EL (cell line): ENCODE measurements around the gene KIAA0586.
"Not testable (repeated sequence)": the region's sequence is repeated elsewhere in the genome, so short reads cannot be mapped to it uniquely, and the experiment has no call there.

Experiments used
- DNase-seq: peaks from one replicate; pipeline ENCODE4 v3.0.0-alpha.2; 2016

The KIAA0586 gene

GRCh38 chr14:58465421-58465820, 37.9 kb downstream of the KIAA0586 start:
- DNase-seq, result peak; percentile 25

GRCh38 chr14:58466459-58466858, 38.9 kb downstream of the KIAA0586 start:
- no peak for DNase-seq

DNA sequence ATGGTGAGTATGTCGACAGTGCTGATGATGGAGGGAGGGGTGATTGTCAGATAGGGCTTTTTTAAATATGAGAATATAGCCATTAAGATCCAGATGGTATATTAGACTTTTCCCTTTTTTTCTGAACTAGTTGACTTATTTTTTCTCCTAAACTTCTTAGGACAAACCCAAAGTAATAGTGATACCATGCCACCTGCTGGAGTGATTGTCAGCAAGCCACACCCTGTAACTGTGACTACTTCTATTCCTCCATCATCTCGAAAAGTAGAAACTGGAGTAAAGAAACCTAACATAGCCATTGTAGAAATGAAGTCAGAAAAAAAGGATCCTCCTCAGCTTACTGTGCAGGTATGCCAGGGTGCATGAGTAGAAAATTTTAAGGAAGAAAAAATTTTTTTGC, 40.1 kb downstream of the KIAA0586 start:
- DNase-seq, result no peak

GRCh38 chr14:58469309-58469708, 41.8 kb downstream of the KIAA0586 start:
- DNase-seq, result no peak

GRCh38 chr14:58476320-58476719, 48.8 kb downstream of the KIAA0586 start:
- no peak for DNase-seq

DNA sequence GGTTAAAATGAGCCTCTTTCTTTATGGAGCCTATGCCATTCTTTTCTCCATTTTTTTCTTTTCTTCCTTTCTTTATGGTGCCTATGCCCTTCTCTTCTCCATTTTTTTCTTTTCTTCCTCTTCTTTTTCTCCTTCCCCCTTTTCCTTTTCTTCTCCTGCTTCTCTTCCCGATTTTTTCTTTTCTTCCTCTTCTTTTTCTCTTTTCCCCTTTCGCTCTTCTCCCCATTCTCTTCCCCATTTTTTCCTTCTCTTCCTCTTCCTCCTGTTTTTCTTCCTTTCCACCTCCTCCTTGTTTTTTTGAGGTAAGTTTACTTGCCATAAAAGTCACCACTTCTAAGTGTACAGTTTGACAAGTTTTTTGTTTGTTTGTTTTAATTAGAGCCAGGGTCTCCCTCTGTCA, 50.1 kb downstream of the KIAA0586 start:
- no peak for DNase-seq

GRCh38 chr14:58478329-58478728, 50.8 kb downstream of the KIAA0586 start:
- not testable (repeated sequence) for DNase-seq

- DNase-seq, result no peak
Measured at GRCh38 chr14:58479975-58480374, 52.5 kb downstream of the KIAA0586 start.

DNA sequence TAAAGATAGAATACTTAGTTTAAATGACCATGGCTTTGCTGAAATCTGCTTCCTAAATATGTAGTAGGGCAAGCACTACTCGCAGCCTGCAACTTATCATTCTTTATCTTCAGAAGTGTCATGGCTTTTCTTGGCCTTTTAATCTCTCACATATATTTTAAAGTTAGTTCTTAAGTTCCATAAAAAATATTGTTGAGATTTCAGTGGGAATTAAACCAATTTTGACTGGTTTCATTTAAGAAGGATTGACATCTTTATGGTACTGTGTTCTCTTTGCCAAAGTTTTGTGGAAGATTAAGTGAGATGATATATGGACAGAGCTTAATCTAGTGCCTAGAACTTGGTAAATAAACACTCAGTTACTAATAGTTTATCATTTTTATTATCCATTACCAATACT, 56.7 kb downstream of the KIAA0586 start:
- no peak for DNase-seq

GRCh38 chr14:58488550-58488949, 61.0 kb downstream of the KIAA0586 start:
- DNase-seq, result peak; percentile 77

- peak; percentile 43 for DNase-seq
Measured at GRCh38 chr14:58491593-58491992, 64.1 kb downstream of the KIAA0586 start.

DNA sequence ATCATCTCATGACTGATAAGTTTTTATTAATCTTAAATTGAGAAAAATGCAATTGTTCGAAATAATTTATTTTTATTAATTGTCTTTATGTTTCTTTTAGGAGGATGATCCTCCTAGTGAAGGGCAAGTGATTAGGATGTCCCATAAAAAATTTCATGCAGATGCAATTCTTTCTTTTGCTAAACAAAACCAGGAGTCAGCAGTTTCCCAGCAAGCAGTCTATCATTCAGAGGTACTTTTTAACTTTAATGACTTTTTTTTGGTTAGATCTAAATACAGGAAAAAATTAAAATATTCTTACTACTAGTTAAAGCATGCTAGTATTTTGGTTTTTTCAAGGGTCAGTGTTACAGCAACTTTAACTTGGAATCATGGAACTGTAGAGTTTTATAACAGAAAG, 64.5 kb downstream of the KIAA0586 start:
- DNase-seq, result no peak

GRCh38 chr14:58501214-58501816, 73.8 kb downstream of the KIAA0586 start:
- peak; percentile 62 for DNase-seq

GRCh38 chr14:58513272-58513671, 85.8 kb downstream of the KIAA0586 start:
- no peak for DNase-seq

- DNase-seq, result no peak
Measured at GRCh38 chr14:58517592-58517991, 90.1 kb downstream of the KIAA0586 start.

DNA sequence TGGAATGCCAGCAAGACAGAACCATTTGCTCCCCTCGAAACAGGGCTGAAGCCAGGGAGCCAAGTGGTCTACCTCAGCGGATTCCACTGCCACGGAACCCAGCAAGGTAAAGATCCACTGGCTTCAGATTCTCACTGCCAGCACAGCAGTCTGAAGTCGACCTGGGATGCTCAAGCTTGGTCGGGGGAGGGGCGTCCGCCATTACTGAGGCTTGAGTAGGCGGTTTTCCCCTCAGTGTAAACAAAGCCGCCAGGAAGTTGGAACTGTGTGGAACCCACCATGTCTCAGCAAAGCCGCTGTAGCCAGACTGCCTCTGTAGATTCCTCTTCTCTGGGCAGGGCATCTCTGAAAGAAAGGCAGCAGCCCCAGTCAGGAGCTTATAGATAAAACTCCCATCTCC, 98.2 kb downstream of the KIAA0586 start:
- not testable (repeated sequence) for DNase-seq

GRCh38 chr14:58533446-58533845, 105.9 kb downstream of the KIAA0586 start:
- DNase-seq, result no peak

DNA sequence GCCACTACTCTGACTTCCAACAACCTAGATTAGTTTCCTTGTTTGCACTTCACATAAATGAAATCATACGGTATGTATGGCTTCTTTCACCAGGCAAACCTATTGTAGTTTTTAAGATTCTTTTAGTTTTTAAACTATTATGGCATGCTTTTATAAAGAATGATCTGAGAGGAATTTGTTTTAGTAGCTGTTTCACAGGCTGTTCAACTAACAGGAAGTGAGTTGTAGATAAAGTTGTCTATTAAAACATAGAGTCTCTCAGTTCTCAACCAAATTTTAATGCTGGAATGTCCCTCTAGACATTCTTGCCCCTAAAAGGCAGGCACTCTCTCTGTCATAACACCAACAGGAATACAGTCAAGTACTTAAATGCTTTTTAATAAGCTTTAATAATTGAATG, 107.5 kb downstream of the KIAA0586 start:
- peak; percentile 22 for DNase-seq

GRCh38 chr14:58537004-58537403, 109.5 kb downstream of the KIAA0586 start:
- no peak for DNase-seq

- DNase-seq, result no peak
Measured at GRCh38 chr14:58540749-58541632, 113.5 kb downstream of the KIAA0586 start.

DNA sequence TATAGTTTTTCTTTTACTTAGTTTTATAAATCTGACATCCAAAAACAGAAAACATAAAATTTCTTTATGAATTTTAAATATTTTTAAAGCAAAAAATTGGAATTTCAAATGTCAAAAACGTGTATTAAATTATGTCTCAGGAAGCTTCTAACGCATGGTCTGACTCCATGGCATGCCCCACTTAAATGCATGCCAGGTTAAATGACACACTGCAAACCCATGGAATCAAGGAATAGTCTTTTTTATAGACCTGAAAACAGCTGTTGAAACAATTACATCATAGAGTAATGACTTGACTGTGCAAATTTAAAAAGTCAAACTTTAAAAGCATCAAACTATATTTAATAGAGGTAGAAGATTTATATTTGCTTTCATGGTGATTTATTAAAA, 114.1 kb downstream of the KIAA0586 start:
- no peak for DNase-seq

GRCh38 chr14:58543253-58543652, 115.7 kb downstream of the KIAA0586 start:
- DNase-seq, result no peak

DNA sequence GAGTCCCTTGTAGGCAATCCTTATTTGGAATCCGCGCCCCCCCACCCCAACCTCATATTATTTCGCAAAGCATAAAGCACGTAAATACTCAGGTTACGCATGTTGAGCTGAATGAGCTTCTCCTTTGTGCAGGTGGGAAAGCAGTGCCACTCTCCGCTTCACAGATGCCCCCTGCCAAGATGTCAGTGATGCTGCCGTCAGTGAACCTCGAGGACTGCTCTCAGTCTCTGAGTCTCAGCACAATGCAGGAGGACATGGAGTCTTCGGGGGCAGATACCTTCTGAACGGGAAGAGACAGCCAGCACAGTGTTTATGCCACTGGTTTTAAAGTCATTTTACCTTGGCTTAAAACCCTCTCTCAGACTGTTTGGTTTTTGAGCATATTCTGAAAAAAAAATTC, 120.1 kb downstream of the KIAA0586 start:
- no peak for DNase-seq

- DNase-seq, result no peak
Measured at GRCh38 chr14:58549105-58549757, 121.7 kb downstream of the KIAA0586 start.
